H1 (cell line): Measurements from ENCODE around the gene PRKCA. TPM values are rescaled to one million over a fixed set of nuclear protein-coding genes. Genes with fewer than 3 reads are reported as not detected.

ENCODE experiments used
- CTCF ChIA-PET: fragments of 300-600 bp; sonication (Branson Sonifier 250); formaldehyde crosslinking; loops from one replicate; lab custom pipeline; 2021; ENCODE audit not compliant: partially characterized antibody; lab: Charles Lee
- POLR2A ChIA-PET: fragments of 300-600 bp; sonication (Branson Sonifier 250); formaldehyde crosslinking; loops from one replicate; lab custom pipeline; 2021; ENCODE audit warnings: inconsistent platforms; ENCODE audit not compliant: partially characterized antibody; lab: Charles Lee
- DNase-seq, 2 experiments: peaks; one replicate each; pipeline versions ENCODE4 v3.0.0 to v3.0.0-alpha.2; 2010 to 2022; ENCODE audit warnings: low spot score in 2 of 2, low read depth in 1 of 2, mixed read lengths in 1 of 2
- FAIRE-seq: peaks from 2 replicates; lab custom pipeline; 2011; peaks lifted over from hg19 to GRCh38; lab: Jason Lieb, UNC
- H2AFZ ChIP-seq: 2 replicates; pipeline ENCODE4 v1.8.1; 2012; ENCODE audit warnings: low read length, inconsistent platforms
- H2AK5ac ChIP-seq: 2 replicates; pipeline ENCODE4 v1.6.1; 2013; ENCODE audit warnings: low read depth, low read length
- H2BK120ac ChIP-seq: replicated peaks from 2 replicates; pipeline ENCODE3; 2013; ENCODE audit warnings: low read depth, low read length, inconsistent platforms
- H2BK12ac ChIP-seq: 2 replicates; pipeline ENCODE4 v1.6.1; 2013; ENCODE audit warnings: low read depth, low read length
- H2BK15ac ChIP-seq: 2 replicates; pipeline ENCODE4 v1.6.1; 2013; ENCODE audit warnings: low read length
- H2BK20ac ChIP-seq: 2 replicates; pipeline ENCODE4 v1.6.1; 2013; ENCODE audit warnings: low read length
- H2BK5ac ChIP-seq: 2 replicates; pipeline ENCODE4 v1.6.1; 2013; ENCODE audit warnings: low read depth, low read length
- H3K14ac ChIP-seq: 2 replicates; pipeline ENCODE4 v1.6.1; 2013; ENCODE audit warnings: inconsistent platforms; ENCODE audit not compliant: insufficient read length
- H3K18ac ChIP-seq: 2 replicates; pipeline ENCODE4 v1.6.1; 2013; ENCODE audit warnings: low read length; ENCODE audit errors: extremely low read depth
- H3K23ac ChIP-seq: 2 replicates; pipeline ENCODE4 v1.6.1; 2013; ENCODE audit warnings: inconsistent platforms; ENCODE audit not compliant: insufficient read length
- H3K23me2 ChIP-seq: 2 replicates; pipeline ENCODE4 v1.6.1; 2013; ENCODE audit warnings: low read depth, low read length
- H3K27ac ChIP-seq: 2 replicates; pipeline ENCODE4 v1.6.1; 2011; ENCODE audit warnings: low read depth, low read length, inconsistent platforms
- H3K27me3 ChIP-seq, 4 experiments: replicated peaks in 1 of 4; 1 replicate in 1 of 4; 2 replicates in 3 of 4; pipeline versions ENCODE4 v1.6.1 to v1.8.1; 2011 to 2013; ENCODE audit warnings: low read length in 3 of 4, mild to moderate bottlenecking in 3 of 4, inconsistent platforms in 2 of 4, mixed read lengths in 2 of 4, moderate library complexity in 1 of 4; ENCODE audit not compliant: control insufficient read depth in 3 of 4, insufficient read depth in 3 of 4; ENCODE audit errors: extremely low read depth in 1 of 4
- H3K36me3 ChIP-seq, 4 experiments: 2 replicates each; pipeline versions ENCODE4 v1.6.1 to v1.8.1; 2011 to 2013; ENCODE audit warnings: mild to moderate bottlenecking in 4 of 4, low read length in 3 of 4, moderate library complexity in 2 of 4, control low read depth in 1 of 4, inconsistent platforms in 1 of 4; ENCODE audit not compliant: insufficient read depth in 4 of 4, control insufficient read depth in 2 of 4
- H3K4ac ChIP-seq: replicated peaks from 2 replicates; pipeline ENCODE3; 2013; ENCODE audit warnings: low read length, low read depth, mixed read lengths, inconsistent platforms; ENCODE audit not compliant: insufficient read length
- H3K4me1 ChIP-seq, 4 experiments: replicated peaks in 1 of 4; 1 replicate in 1 of 4; 2 replicates in 3 of 4; pipeline versions ENCODE4 v1.6.1 to v1.8.1; 2011 to 2013; ENCODE audit warnings: low read length in 3 of 4, inconsistent platforms in 2 of 4, mixed read lengths in 1 of 4; ENCODE audit not compliant: insufficient read depth in 4 of 4, control insufficient read depth in 3 of 4
- H3K4me2 ChIP-seq, 2 experiments: 2 replicates each; pipeline versions ENCODE4 v1.6.1 to v1.8.1; 2011 to 2013; ENCODE audit warnings: low read depth in 2 of 2, low read length in 2 of 2, control low read depth in 1 of 2, inconsistent platforms in 1 of 2, mild to moderate bottlenecking in 1 of 2; ENCODE audit not compliant: insufficient read depth in 1 of 2
- H3K4me3 ChIP-seq, 4 experiments: fragments of 200-600, 300-600 bp in 1 of 4; sonication (generic), shearing (Covaris generic), sonication (Bioruptor Twin) in 1 of 4; 2 replicates each; pipeline versions ENCODE4 v1.5.1 to v1.8.1; 2011 to 2016; ENCODE audit warnings: low read length in 4 of 4, low read depth in 3 of 4, control low read depth in 2 of 4, inconsistent platforms in 2 of 4, mild to moderate bottlenecking in 2 of 4, mixed read lengths in 1 of 4, moderate library complexity in 1 of 4; ENCODE audit not compliant: insufficient read depth in 2 of 4; ENCODE audit errors: extremely low read depth in 1 of 4
- H3K56ac ChIP-seq: replicated peaks from 2 replicates; pipeline ENCODE3; 2013; ENCODE audit warnings: low read depth, mild to moderate bottlenecking, mixed read lengths, low read length, inconsistent platforms; ENCODE audit not compliant: insufficient read length
- H3K79me1 ChIP-seq: 2 replicates; pipeline ENCODE4 v1.6.1; 2013; ENCODE audit warnings: low read depth, low read length, control low read depth
- H3K79me2 ChIP-seq, 2 experiments: 2 replicates each; pipeline versions ENCODE4 v1.6.1 to v1.8.1; 2012 to 2013; ENCODE audit warnings: low read length in 2 of 2, mild to moderate bottlenecking in 2 of 2, inconsistent platforms in 1 of 2; ENCODE audit not compliant: insufficient read depth in 2 of 2, control insufficient read depth in 1 of 2
- H3K9ac ChIP-seq, 4 experiments: replicated peaks in 1 of 4; 1 replicate in 1 of 4; 2 replicates in 3 of 4; pipeline versions ENCODE4 v1.6.1 to v1.8.1; 2011 to 2013; ENCODE audit warnings: low read depth in 3 of 4, low read length in 3 of 4, control low read depth in 2 of 4, mild to moderate bottlenecking in 2 of 4, moderate library complexity in 2 of 4, inconsistent platforms in 1 of 4; ENCODE audit errors: extremely low read depth in 1 of 4
- H3K9me3 ChIP-seq, 2 experiments: 2 replicates each; pipeline versions ENCODE4 v1.6.1 to v1.8.1; 2012 to 2013; ENCODE audit warnings: mild to moderate bottlenecking in 2 of 2, moderate library complexity in 2 of 2, control low read depth in 1 of 2, inconsistent platforms in 1 of 2, low read depth in 1 of 2, low read length in 1 of 2, mixed read lengths in 1 of 2; ENCODE audit not compliant: insufficient read depth in 2 of 2
- H4K20me1 ChIP-seq, 2 experiments: replicated peaks in 1 of 2; 2 replicates each; pipeline versions ENCODE3 to v1.8.1; 2011 to 2013; ENCODE audit warnings: inconsistent platforms in 2 of 2, low read length in 2 of 2, mild to moderate bottlenecking in 1 of 2; ENCODE audit not compliant: insufficient read depth in 2 of 2, control insufficient read depth in 1 of 2
- H4K5ac ChIP-seq: 2 replicates; pipeline ENCODE4 v1.6.1; 2013; ENCODE audit warnings: low read length, low read depth, mixed read lengths, inconsistent platforms; ENCODE audit not compliant: insufficient read length
- H4K8ac ChIP-seq: 2 replicates; pipeline ENCODE4 v1.8.0; 2013; ENCODE audit warnings: mild to moderate bottlenecking, moderate library complexity, low read length, inconsistent platforms; ENCODE audit not compliant: insufficient read depth; ENCODE audit errors: extremely low read depth
- H4K91ac ChIP-seq: replicated peaks from 2 replicates; pipeline ENCODE3; 2013; ENCODE audit warnings: low read length, mixed read lengths, inconsistent platforms; ENCODE audit not compliant: insufficient read length
- JUND ChIP-seq: IDR thresholded peaks from 2 replicates; pipeline ENCODE4 v1.6.1; 2011; ENCODE audit warnings: mild to moderate bottlenecking, improper control_type of control experiment, low read length
- WGBS, 2 experiments: shearing (Covaris generic) in 1 of 2; methylation state at CpG; one replicate each; pipeline versions ENCODE4 v1.1.6 to v1.1.7; 2013 to 2015; ENCODE audit warnings: low lambda C conversion rate in 2 of 2, mixed read lengths in 2 of 2, inconsistent platforms in 1 of 2, low coverage in 1 of 2, missing lambda C conversion rate in 1 of 2; ENCODE audit not compliant: insufficient replicate concordance in 2 of 2, insufficient coverage in 1 of 2, insufficient read length in 1 of 2; ENCODE audit errors: extremely low coverage in 1 of 2, missing lambda C conversion rate in 1 of 2; 5-methylcytosine and 5-hydroxymethylcytosine counted together
- polyA plus RNA-seq, 7 experiments: library from polyadenylated mRNA; depleted of rRNA in 3 of 7; stranded (reverse) in 5 of 7; unstranded in 2 of 7; fragments of >200 nt in 5 of 7; fragments of 200-250 nt in 2 of 7; gene quantifications; 1 replicate in 5 of 7; 2 replicates in 1 of 7; 4 replicates in 1 of 7; pipeline versions ENCODE4 v1.2.1 to v1.2.3, GENCODE V29; 2011 to 2013; ENCODE audit warnings: missing spikeins in 2 of 7, mixed read lengths in 2 of 7
- total RNA-seq: library from RNA; stranded (reverse); fragmentation: NEBNext Ultra II Directional; extraction: Animal tissue kit (Norgen Biotek cat#: 25700); gene quantifications from 2 replicates; pipeline ENCODE4 v1.2.1, GENCODE V29; 2021

Gene PRKCA
- total and polyA plus RNA-seq, 2 of the 8 experiments (the other 6 are each of a cell fraction or from before 2014, with no cell fraction given), result 5.8 to 17.8 TPM

GRCh38 chr17:66511135-66511534 lies 208.7 kb downstream of the PRKCA start:
- Histone ChIP-seq H2BK20ac (no peak overlapping the region), H4K91ac (no peak overlapping the region), H3K79me1 (no peaks in the 10 kb centered on the region), H3K56ac (no peak overlapping the region), H2AK5ac (no peak overlapping the region), H4K5ac (no peak overlapping the region), H3K79me2 (no peaks in the 10 kb centered on the region), H2AFZ (no peak overlapping the region), H2BK12ac (no peak overlapping the region), H3K23me2 (no peaks in the 10 kb centered on the region), H3K14ac (no peak overlapping the region), H3K36me3 (no peaks in the 10 kb centered on the region), H3K9me3 (no peaks in the 10 kb centered on the region), H3K4ac (no peak overlapping the region), H4K8ac (no peak overlapping the region), H3K27ac (no peak overlapping the region), H2BK15ac (no peak overlapping the region), H2BK5ac (no peak overlapping the region), H3K9ac (no peak overlapping the region), H3K4me2 (no peak overlapping the region), H3K4me1 (peaks cover 0 to 6% (median 3%) of the 10 kb centered on the region in 4 experiments; a peak in 1 of 7 replicates), H3K18ac (no peak overlapping the region), H3K23ac (no peak overlapping the region), H3K27me3 (no peaks in the 10 kb centered on the region), H3K4me3 (no peak overlapping the region), H4K20me1 (no peaks in the 10 kb centered on the region), H2BK120ac (no peak overlapping the region)
- FAIRE-seq (no peak), DNase-seq (no peak)
- CTCF ChIA-PET, result interaction anchor here (1.6 kb wide), 1 partner anchor 55 kb away, joined by 4 read pairs; no protein-coding TSS in a partner anchor
- 90% methylated on average over 3 of the region's 3 CpGs; no CpG with 5 or more reads in 1 of the 2 experiments for WGBS, 2 experiments
- POLR2A ChIA-PET, result interaction anchor here (0.9 kb wide), 1 partner anchor 38 kb away, joined by 3 read pairs; no protein-coding TSS in a partner anchor
- no peak for TF ChIP-seq JUND
